ENCODE data around the gene CAPN10. TPM values are rescaled to one million over a fixed set of nuclear protein-coding genes. Genes with fewer than 3 reads are reported as not detected.
A peak's percentile ranks its signal among the peaks of the same experiment; 100 is the strongest.

Gene CAPN10
- polyA plus RNA-seq, 3 donors = 7.3 to 57.0 (median 7.4) TPM

- DNase-seq = no peak
- no peaks in the 10 kb centered on the region for H3K9me3 Mint-ChIP-seq
- Histone ChIP-seq H3K9me3 (replicated peaks in 1 of 2; ENCODE audit: control insufficient read depth in 1 of 2, insufficient read depth in 1 of 2, low read length in 2 of 2) (no peaks in the 10 kb centered on the region), H3K27ac (ENCODE audit: low read depth in 1 of 2, low read length in 2 of 2) (peak overlapping the region in 1 of 2 donors; percentile 95), H3K4me2 (replicated peaks; ENCODE audit: extremely low read depth, low read length, poor library complexity, severe bottlenecking) (peak overlapping the region; percentile 81), H4K20me1 (ENCODE audit: insufficient read depth, low read length) (peaks cover 11% of the 10 kb centered on the region), H3K4me3 (replicated peaks in 1 of 3; ENCODE audit: low read depth in 2 of 3, low read length in 3 of 3) (peak overlapping the region in 1 of 3 experiments; percentile 75), H3K4me1 (ENCODE audit: control insufficient read depth in 1 of 2, insufficient read depth in 2 of 2, low read length in 2 of 2) (peaks cover 76 to 89% of the 10 kb centered on the region in 2 donors), H3K36me3 (replicated peaks in 1 of 2; ENCODE audit: control insufficient read depth in 1 of 2, insufficient read depth in 2 of 2, low read length in 2 of 2) (no peaks in the 10 kb centered on the region), H2AFZ (ENCODE audit: insufficient read depth, low read depth, low read length, poor library complexity, severe bottlenecking) (no peak overlapping the region), H3K9ac (ENCODE audit: insufficient read depth, low read length, poor library complexity, severe bottlenecking) (no peak overlapping the region), H3K79me2 (ENCODE audit: insufficient read depth, low read length) (peaks cover 42% of the 10 kb centered on the region), H3K27me3 (ENCODE audit: control insufficient read depth in 2 of 2, insufficient read depth in 2 of 2, low read length in 2 of 2) (no peaks in the 10 kb centered on the region)
- H3K4me1 Mint-ChIP-seq = peaks cover 70% of the 10 kb centered on the region
- intact Hi-C loops (cut with micrococcal nuclease) = loop anchor here in 1 of 2 donors (5.0 kb wide), 1 partner anchor 63 kb away; the partner anchor contains the start of gene GPR35
- peaks cover 0 to 2% (median 1%) of the 10 kb centered on the region in 3 donors for H3K27me3 Mint-ChIP-seq (ENCODE audit: low read depth in 3 of 3)
- TF ChIP-seq, protein P1, sequence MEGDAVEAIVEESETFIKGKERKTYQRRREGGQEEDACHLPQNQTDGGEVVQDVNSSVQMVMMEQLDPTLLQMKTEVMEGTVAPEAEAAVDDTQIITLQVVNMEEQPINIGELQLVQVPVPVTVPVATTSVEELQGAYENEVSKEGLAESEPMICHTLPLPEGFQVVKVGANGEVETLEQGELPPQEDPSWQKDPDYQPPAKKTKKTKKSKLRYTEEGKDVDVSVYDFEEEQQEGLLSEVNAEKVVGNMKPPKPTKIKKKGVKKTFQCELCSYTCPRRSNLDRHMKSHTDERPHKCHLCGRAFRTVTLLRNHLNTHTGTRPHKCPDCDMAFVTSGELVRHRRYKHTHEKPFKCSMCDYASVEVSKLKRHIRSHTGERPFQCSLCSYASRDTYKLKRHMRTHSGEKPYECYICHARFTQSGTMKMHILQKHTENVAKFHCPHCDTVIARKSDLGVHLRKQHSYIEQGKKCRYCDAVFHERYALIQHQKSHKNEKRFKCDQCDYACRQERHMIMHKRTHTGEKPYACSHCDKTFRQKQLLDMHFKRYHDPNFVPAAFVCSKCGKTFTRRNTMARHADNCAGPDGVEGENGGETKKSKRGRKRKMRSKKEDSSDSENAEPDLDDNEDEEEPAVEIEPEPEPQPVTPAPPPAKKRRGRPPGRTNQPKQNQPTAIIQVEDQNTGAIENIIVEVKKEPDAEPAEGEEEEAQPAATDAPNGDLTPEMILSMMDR (IDR thresholded peaks at IDR 0.05) = no peak
- WGBS (ENCODE audit: insufficient coverage) = 97% methylated on average over 7 of the region's 12 CpGs
- peak overlapping the region in 6 of 7 donors; percentile 66 to 100 (median 97) for H3K27ac Mint-ChIP-seq
- peak overlapping the region; percentile 20 to 59 for H3K4me3 Mint-ChIP-seq
- H3K36me3 Mint-ChIP-seq = peaks cover 19 to 22% of the 10 kb centered on the region in 2 donors
Observed at GRCh38 chr2:240563951-240564560, 22.5 kb upstream of the CAPN10 start.

GRCh38 chr2:240564561-240565332, 21.8 kb upstream of the CAPN10 start:
- Histone ChIP-seq H3K9me3 (replicated peaks in 1 of 2; ENCODE audit: control insufficient read depth in 1 of 2, insufficient read depth in 1 of 2, low read length in 2 of 2) (no peaks in the 10 kb centered on the region), H3K4me1 (ENCODE audit: control insufficient read depth in 1 of 2, insufficient read depth in 2 of 2, low read length in 2 of 2) (peaks cover 75 to 89% of the 10 kb centered on the region in 2 donors), H3K27me3 (ENCODE audit: control insufficient read depth in 2 of 2, insufficient read depth in 2 of 2, low read length in 2 of 2) (no peaks in the 10 kb centered on the region), H4K20me1 (ENCODE audit: insufficient read depth, low read length) (peaks cover 11% of the 10 kb centered on the region), H3K9ac (ENCODE audit: insufficient read depth, low read length, poor library complexity, severe bottlenecking) (peak overlapping the region; percentile 81), H3K36me3 (replicated peaks in 1 of 2; ENCODE audit: control insufficient read depth in 1 of 2, insufficient read depth in 2 of 2, low read length in 2 of 2) (no peaks in the 10 kb centered on the region), H3K79me2 (ENCODE audit: insufficient read depth, low read length) (peaks cover 42% of the 10 kb centered on the region), H3K27ac (ENCODE audit: low read depth in 1 of 2, low read length in 2 of 2) (peak overlapping the region; percentile 95 to 97), H3K4me3 (replicated peaks in 1 of 3; ENCODE audit: low read depth in 2 of 3, low read length in 3 of 3) (peak overlapping the region in 2 of 3 experiments; percentile 39 to 75), H3K4me2 (replicated peaks; ENCODE audit: extremely low read depth, low read length, poor library complexity, severe bottlenecking) (peak overlapping the region; percentile 81), H2AFZ (ENCODE audit: insufficient read depth, low read depth, low read length, poor library complexity, severe bottlenecking) (no peak overlapping the region)
- Mint-ChIP-seq H3K9me3 (no peaks in the 10 kb centered on the region), H3K4me3 (peak overlapping the region; percentile 77 to 89), H3K27me3 (ENCODE audit: low read depth in 3 of 3) (peaks cover 0 to 2% (median 1%) of the 10 kb centered on the region in 3 donors), H3K27ac (peak overlapping the region; percentile 97 to 100 (median 97)), H3K4me1 (peaks cover 69% of the 10 kb centered on the region), H3K36me3 (peaks cover 18 to 22% of the 10 kb centered on the region in 2 donors)
- DNase-seq = peak; percentile 19 to 63 (median 47)
- 35% methylated on average over 2 of the region's 10 CpGs for WGBS (ENCODE audit: insufficient coverage)
- TF ChIP-seq, protein P1 (IDR thresholded peaks at IDR 0.05) = peak; percentile 50
- intact Hi-C loops (cut with micrococcal nuclease) = loop anchor here in 1 of 2 donors (5.0 kb wide), 1 partner anchor 63 kb away; the partner anchor contains the start of gene GPR35
